ENCODE measurements around the gene SLC12A8. TPM values are rescaled to one million over a fixed set of nuclear protein-coding genes. Genes with fewer than 3 reads are reported as not detected.

SLC12A8 gene
- total and polyA plus RNA-seq, 9 of the 15 experiments (the other 6 are each of a cell fraction or from before 2014, with no cell fraction given), result 0.04 to 0.33 (median 0.09) TPM; not detected in 4

DNA sequence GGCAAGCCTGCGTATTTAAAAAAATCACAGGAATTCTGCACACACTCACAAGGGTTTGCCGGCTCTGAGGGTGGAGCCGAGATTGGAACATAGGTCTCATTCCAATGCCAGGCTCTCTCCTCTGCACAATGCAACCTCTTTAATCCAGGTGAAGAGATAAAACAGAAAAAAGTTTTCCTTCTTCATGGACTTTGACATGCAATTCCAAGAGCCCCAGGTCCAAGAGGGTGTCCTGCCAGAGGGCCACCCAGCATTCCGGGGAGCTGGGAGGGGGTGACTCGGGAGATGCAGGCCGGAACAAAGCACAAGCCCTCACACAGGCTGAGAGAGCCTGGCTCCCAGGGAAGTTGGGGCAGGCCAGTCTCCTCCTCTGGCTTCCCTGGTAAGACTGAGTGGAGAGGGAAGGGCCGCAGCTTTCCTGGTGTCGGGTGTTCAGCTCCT, 6.7 kb upstream of the SLC12A8 start:
- DNase-seq (ENCODE audit: extremely low read depth in 1 of 4, low spot score in 3 of 4) (no peak), FAIRE-seq (no peak), ATAC-seq (no peak)
- intact Hi-C loops (cut with micrococcal nuclease) (no loop called here), in situ Hi-C loops (cut with MboI) (no loop called here)
- Histone ChIP-seq H3K4me3 (no peak overlapping the region), H3K79me2 (ENCODE audit: control insufficient read depth, insufficient read depth, low read length) (no peaks in the 10 kb centered on the region), H4K20me1 (replicated peaks; ENCODE audit: control insufficient read depth, insufficient read depth, low read length) (no peaks in the 10 kb centered on the region), H3K27ac (ENCODE audit: extremely low read depth, low read depth, low read length) (no peak overlapping the region), H3K9me3 (replicated peaks; ENCODE audit: control insufficient read depth, insufficient read depth, low read depth, low read length) (no peaks in the 10 kb centered on the region), H3K27me3 (ENCODE audit: control insufficient read depth in 2 of 2, insufficient read depth in 2 of 2, low read length in 2 of 2) (no peaks in the 10 kb centered on the region), H3K4me1 (replicated peaks in 1 of 2; ENCODE audit: control insufficient read depth in 2 of 2, insufficient read depth in 2 of 2, low read length in 2 of 2) (no peaks in the 10 kb centered on the region; a peak in 1 of 5 replicates), H3K4me2 (ENCODE audit: insufficient read depth, low read length) (no peak overlapping the region), H3K9ac (ENCODE audit: insufficient read depth in 1 of 2, low read depth in 2 of 2, low read length in 2 of 2) (no peak overlapping the region), H2AFZ (ENCODE audit: low read depth, low read length) (no peak overlapping the region), H3K36me3 (ENCODE audit: control insufficient read depth, insufficient read depth, low read length) (no peaks in the 10 kb centered on the region), H3K9me1 (ENCODE audit: control insufficient read depth, insufficient read depth, low read length) (no peaks in the 10 kb centered on the region)
- WGBS (ENCODE audit: insufficient coverage, low coverage, missing lambda C conversion rate), result 44% methylated on average over 4 of the region's 8 CpGs
- no TSS peak for BruUV-seq (replicated peaks)
- CTCF ChIA-PET (ENCODE audit: low intra/inter-chr PET ratio), result no interaction called here
- POLR2A ChIA-PET, result interaction anchor here (0.7 kb wide), 1 partner anchor 192 kb away, joined by 3 read pairs; no protein-coding TSS in a partner anchor
- no peak for TF ChIP-seq ZNF449 (CRISPR knock-in tag; IDR thresholded peaks at IDR 0.05)
- TF ChIP-seq DACH1 (IDR thresholded peaks at IDR 0.05; ENCODE audit: partially characterized antibody), result no peak
- TF ChIP-seq ZNF146 (CRISPR knock-in tag; IDR thresholded peaks at IDR 0.05; ENCODE audit: unreplicated experiment), result no peak
- TF ChIP-seq EHMT2 (IDR thresholded peaks at IDR 0.05), result no peak
- no peak for TF ChIP-seq DMBX1 (CRISPR knock-in tag; IDR thresholded peaks at IDR 0.05; ENCODE audit: borderline replicate concordance)
- no peak for TF ChIP-seq ZNF140 (CRISPR knock-in tag; IDR thresholded peaks at IDR 0.05)
- TF ChIP-seq, protein P1, sequence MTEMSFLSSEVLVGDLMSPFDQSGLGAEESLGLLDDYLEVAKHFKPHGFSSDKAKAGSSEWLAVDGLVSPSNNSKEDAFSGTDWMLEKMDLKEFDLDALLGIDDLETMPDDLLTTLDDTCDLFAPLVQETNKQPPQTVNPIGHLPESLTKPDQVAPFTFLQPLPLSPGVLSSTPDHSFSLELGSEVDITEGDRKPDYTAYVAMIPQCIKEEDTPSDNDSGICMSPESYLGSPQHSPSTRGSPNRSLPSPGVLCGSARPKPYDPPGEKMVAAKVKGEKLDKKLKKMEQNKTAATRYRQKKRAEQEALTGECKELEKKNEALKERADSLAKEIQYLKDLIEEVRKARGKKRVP (CRISPR knock-in tag; IDR thresholded peaks at IDR 0.05), result no peak
- TF ChIP-seq ZNF507 (tag; conservative IDR thresholded peaks at IDR 0.05), result no peak
- no peak for TF ChIP-seq KLF6 (CRISPR knock-in tag; IDR thresholded peaks at IDR 0.05; ENCODE audit: borderline replicate concordance)
- TF ChIP-seq, protein P2, sequence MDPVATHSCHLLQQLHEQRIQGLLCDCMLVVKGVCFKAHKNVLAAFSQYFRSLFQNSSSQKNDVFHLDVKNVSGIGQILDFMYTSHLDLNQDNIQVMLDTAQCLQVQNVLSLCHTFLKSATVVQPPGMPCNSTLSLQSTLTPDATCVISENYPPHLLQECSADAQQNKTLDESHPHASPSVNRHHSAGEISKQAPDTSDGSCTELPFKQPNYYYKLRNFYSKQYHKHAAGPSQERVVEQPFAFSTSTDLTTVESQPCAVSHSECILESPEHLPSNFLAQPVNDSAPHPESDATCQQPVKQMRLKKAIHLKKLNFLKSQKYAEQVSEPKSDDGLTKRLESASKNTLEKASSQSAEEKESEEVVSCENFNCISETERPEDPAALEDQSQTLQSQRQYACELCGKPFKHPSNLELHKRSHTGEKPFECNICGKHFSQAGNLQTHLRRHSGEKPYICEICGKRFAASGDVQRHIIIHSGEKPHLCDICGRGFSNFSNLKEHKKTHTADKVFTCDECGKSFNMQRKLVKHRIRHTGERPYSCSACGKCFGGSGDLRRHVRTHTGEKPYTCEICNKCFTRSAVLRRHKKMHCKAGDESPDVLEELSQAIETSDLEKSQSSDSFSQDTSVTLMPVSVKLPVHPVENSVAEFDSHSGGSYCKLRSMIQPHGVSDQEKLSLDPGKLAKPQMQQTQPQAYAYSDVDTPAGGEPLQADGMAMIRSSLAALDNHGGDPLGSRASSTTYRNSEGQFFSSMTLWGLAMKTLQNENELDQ (CRISPR knock-in tag; IDR thresholded peaks at IDR 0.05; ENCODE audit: borderline replicate concordance), result no peak
- no peak for TF ChIP-seq ZKSCAN3 (CRISPR knock-in tag; IDR thresholded peaks at IDR 0.05)
- TF ChIP-seq ARHGAP35 (IDR thresholded peaks at IDR 0.05; ENCODE audit: partially characterized antibody), result no peak
- TF ChIP-seq PURB (CRISPR knock-in tag; IDR thresholded peaks at IDR 0.05; ENCODE audit: low read depth), result no peak
- TF ChIP-seq HEY1 (CRISPR knock-in tag; IDR thresholded peaks at IDR 0.05; ENCODE audit: borderline replicate concordance), result no peak
- TF ChIP-seq KDM5B (IDR thresholded peaks at IDR 0.05; ENCODE audit: insufficient replicate concordance, low read depth, low read length), result no peak
- TF ChIP-seq TAF9B (IDR thresholded peaks at IDR 0.05; ENCODE audit: partially characterized antibody), result no peak
- no peak for TF ChIP-seq BRD9 (IDR thresholded peaks at IDR 0.05; ENCODE audit: low read depth, partially characterized antibody)
